ENCODE measurements around the gene LSM14B. TPM values are rescaled to one million over a fixed set of nuclear protein-coding genes. Genes with fewer than 3 reads are reported as not detected.

Gene LSM14B
- total RNA-seq, 1 donor, result 35.3 TPM

DNA sequence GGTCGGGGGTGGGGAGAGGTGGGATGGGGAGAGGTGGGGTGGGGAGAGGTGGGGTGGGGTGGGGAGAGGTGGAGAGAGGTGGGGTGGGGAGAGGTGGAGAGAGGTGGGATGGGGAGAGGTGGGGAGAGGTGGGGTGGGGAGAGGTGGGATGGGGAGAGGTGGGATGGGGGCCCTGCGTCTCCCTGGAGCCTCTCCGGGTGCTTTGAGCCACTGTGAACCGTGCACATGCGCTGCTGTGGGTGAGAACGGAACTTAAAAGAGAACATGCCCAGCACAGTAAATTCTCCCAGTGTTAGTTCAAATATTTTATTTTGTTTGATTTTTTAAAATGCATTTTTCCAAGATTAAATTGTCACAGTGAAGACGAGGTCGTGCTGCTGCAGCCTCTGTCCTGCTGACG is 38.0 kb downstream of the LSM14B start:
- DNase-seq (ENCODE audit: low read depth in 2 of 3, low spot score in 2 of 3), result no peak

GRCh38 chr20:62160876-62161275 is 38.6 kb downstream of the LSM14B start:
- DNase-seq (ENCODE audit: low read depth in 2 of 3, low spot score in 2 of 3), result no peak

- DNase-seq (ENCODE audit: low read depth in 2 of 3, low spot score in 2 of 3), result no peak
Observed at GRCh38 chr20:62161347-62161746, 39.1 kb downstream of the LSM14B start.

- no peak for DNase-seq (ENCODE audit: low read depth in 2 of 3, low spot score in 2 of 3)
Observed at GRCh38 chr20:62162765-62163484, 40.6 kb downstream of the LSM14B start.

- no peak for DNase-seq (ENCODE audit: low read depth in 2 of 3, low spot score in 2 of 3)
Observed at GRCh38 chr20:62163485-62163865, 41.2 kb downstream of the LSM14B start.

GRCh38 chr20:62163986-62164762 is 41.9 kb downstream of the LSM14B start:
- no peak for DNase-seq (ENCODE audit: low read depth in 2 of 3, low spot score in 2 of 3)

GRCh38 chr20:62164879-62165761 is 42.8 kb downstream of the LSM14B start:
- no peak for DNase-seq (ENCODE audit: low read depth in 2 of 3, low spot score in 2 of 3)

DNA sequence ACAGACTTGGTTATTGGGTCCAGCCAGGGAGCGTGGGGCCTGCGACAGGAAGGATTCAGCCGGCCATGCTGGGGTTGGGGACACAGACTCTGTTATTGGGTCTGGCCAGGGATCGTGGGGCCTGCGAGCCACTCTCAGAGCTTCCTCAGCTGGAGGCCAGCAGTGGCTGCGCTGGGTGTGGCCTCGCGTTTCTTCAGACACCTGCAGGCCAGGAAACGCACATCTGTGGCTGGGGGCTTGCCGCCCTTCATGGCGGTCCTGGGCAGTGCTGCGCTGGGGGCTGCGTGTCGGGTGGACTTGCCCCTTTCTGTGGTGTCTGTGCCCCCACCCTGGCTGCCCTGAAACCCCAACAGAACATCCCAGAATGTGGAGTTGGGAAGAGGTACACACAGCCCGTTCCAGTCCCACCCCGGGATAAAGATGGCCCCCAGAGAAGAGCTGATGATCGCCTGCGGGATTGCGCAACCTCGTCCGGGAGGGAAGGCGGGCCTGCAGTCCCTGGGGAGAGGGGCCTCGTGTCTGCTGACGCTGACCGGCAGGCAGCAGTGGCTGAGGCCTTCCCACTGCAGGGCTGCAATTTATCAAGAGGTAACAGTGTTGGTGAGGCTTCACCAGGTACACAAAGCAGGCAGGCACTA is 43.6 kb downstream of the LSM14B start:
- no peak for DNase-seq (ENCODE audit: low read depth in 2 of 3, low spot score in 2 of 3)

- no peak for DNase-seq (ENCODE audit: low read depth in 2 of 3, low spot score in 2 of 3)
Observed at GRCh38 chr20:62167474-62167873, 45.2 kb downstream of the LSM14B start.

DNA sequence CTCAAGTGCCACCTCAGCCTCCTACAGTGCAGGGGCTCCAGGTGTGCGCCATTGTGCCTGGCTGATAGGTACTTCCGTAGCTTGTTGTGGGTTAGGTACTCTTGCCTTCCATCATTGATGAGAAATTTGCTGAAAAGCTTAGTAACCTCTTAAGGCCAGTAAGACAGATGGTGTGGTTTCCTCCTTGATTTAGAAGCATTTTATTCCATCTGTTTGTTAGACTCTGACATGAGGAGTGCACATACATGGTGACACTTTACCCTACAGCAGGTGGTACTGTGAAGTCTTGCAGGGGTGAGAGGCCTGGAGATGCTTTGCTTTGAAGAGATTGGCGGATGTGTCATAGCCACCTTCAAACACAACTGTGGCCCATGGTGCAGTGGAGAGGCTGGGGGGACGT is 45.8 kb downstream of the LSM14B start:
- no peak for DNase-seq (ENCODE audit: low read depth in 2 of 3, low spot score in 2 of 3)

- DNase-seq (ENCODE audit: low read depth in 2 of 3, low spot score in 2 of 3), result no peak
Observed at GRCh38 chr20:62168890-62169435, 46.7 kb downstream of the LSM14B start.

DNA sequence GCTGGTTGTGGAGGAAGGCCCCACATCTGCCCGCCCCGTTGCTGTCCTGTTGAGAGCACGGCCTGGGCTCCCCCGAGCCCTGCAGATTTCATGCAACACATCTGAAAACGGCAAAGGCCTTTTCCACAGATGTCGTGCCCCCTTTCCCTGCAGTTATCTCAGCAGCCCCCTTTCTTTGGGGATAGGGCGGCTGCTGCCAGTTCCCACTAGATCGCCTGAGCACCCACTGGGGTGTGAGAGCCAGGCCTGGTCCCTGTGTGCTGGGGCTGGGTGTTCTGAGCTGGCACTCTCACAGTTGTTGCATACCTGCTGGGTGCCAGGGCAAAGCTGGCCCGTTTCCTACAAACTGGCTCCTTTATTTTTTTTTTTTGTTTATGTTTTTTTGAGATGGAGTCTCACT is 48.3 kb downstream of the LSM14B start:
- no peak for DNase-seq (ENCODE audit: low read depth in 2 of 3, low spot score in 2 of 3)

DNA sequence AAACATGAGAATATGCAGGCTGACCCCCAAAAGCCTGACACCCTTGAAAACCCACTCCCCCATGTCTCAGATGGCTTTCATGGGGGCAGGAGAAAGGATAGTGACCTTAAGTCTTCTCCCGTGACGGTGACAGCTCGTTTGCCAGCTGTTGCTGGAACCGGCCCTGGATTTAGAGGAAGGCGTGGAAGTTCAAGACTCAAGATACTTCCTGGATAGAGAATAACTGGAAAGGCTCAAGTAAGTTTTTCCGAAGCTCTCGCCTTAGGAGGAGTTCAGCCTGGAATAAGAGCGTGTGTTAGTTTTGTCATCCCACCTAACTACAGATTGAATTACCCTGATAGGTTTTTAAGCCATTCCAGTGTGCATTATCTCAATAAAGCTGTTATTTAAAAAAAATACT is 49.0 kb downstream of the LSM14B start:
- no peak for DNase-seq (ENCODE audit: low read depth in 2 of 3, low spot score in 2 of 3)

DNA sequence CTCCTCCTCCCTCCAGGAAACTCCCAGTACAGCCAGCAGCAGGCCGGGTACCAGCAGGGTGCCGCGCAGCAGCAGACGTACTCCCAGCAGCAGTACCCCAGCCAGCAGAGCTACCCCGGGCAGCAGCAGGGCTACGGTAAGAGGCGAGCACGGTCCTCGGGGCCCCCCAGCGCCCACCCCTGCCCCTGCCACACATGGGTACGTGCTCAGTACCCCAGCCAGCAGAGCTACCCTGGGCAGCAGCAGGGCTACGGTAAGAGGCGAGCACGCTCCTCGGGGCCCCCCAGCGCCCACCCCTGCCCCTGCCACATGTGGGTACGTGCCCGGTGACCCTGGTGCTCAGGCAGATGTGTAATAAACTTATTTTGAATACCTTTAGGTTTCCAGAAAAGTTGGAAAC is 50.4 kb downstream of the LSM14B start:
- DNase-seq (ENCODE audit: low read depth in 2 of 3, low spot score in 2 of 3), result no peak

DNA sequence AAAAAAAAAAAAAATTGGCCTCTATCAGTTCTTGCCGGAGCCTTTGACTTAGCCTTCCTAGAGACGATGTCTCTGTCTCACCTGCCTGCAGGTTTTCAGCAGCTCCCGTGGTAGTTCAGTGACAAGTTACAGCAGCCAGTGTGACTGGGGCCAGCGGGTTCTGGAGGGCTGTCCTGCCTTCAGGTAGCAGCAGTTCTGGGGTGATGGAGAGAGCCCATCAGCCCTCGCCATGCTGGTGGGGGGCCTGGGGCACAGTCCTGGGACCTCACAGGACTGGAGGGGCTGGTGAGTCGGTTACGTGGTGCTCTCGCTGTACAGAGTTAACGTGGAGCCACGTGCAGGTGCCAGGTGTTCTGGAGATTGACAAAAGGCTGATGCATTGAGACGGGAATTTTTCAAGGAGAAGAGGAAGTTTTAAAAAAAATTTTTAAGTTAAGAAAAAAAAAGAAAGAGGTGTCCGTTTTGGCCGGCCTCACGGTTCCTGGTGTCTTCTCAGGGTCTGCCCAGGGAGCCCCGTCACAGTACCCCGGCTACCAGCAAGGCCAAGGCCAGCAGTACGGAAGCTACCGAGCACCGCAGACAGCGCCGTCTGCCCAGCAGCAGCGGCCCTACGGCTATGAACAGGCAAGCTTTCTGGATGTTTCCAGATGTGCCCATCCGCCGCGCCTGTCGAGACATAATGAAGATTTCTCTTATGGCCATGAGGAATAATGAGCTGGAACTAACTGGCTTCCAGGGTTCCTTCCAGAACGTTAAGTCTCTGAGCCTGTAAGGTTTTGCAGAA is 51.9 kb downstream of the LSM14B start:
- no peak for DNase-seq (ENCODE audit: low read depth in 2 of 3, low spot score in 2 of 3)

- DNase-seq (ENCODE audit: low read depth in 2 of 3, low spot score in 2 of 3), result no peak
Observed at GRCh38 chr20:62174870-62175624, 52.8 kb downstream of the LSM14B start.

- no peak for DNase-seq (ENCODE audit: low read depth in 2 of 3, low spot score in 2 of 3)
Observed at GRCh38 chr20:62175711-62176110, 53.4 kb downstream of the LSM14B start.

DNA sequence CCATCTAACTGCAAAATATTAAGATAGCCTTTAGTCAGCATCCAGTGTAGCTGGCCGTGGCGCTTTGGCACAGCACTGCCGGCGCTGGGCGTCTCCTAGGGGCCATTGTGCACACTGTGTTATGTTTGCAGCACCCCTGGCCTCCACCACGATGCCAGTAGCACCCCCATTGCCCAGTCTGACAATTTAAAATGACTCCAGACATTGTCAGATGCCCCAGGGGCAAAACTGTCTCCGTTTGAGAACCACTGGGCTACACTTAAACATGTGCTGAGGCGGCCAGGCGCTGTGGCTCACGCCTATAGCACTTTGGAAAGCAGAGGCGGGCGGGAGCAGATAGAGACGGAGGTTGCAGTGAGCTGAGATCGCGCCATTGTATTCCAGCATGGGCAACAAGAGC is 54.6 kb downstream of the LSM14B start:
- DNase-seq (ENCODE audit: low read depth in 2 of 3, low spot score in 2 of 3), result no peak

DNA sequence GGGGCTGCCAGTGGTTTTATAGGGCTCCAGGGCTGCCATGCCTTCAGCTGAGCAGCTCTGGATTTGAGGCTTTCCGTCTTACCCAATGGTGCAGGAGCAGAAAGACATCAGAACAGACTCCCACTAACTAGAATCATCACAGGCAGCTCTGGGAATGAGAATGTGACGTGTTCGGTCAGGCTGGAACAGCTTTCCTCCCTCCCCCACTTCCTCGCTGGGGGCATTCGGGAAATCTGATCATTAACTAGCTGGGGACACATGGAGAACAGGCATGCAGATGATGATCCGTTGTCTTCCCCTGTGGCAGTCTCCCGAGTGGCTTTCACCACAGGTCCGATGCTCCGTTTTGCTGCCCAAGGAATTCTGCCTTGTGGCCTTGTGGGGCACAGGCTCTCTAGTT is 55.0 kb downstream of the LSM14B start:
- no peak for DNase-seq (ENCODE audit: low read depth in 2 of 3, low spot score in 2 of 3)
